H1 (cell line): Measurements from ENCODE around the gene PRAME. TPM values are rescaled to one million over a fixed set of nuclear protein-coding genes. Genes with fewer than 3 reads are reported as not detected.

Experiments used
- CTBP2 ChIP-seq: IDR thresholded peaks from 2 replicates; pipeline ENCODE4 v1.7.0; 2011; ENCODE audit warnings: borderline replicate concordance, mild to moderate bottlenecking, moderate library complexity, mixed read lengths, low read length; ENCODE audit not compliant: insufficient read depth, insufficient read length
- KDM4A ChIP-seq: IDR thresholded peaks from one replicate; pipeline ENCODE4 v1.7.1; 2012; ENCODE audit warnings: low read depth, mild to moderate bottlenecking, moderate library complexity, low read length, inconsistent platforms; ENCODE audit not compliant: severe bottlenecking
- SAP30 ChIP-seq: fragments of 300-600 bp; sonication (generic); IDR thresholded peaks from 2 replicates; pipeline ENCODE4 v1.7.1; 2012; ENCODE audit warnings: low read length, moderate library complexity, mild to moderate bottlenecking, inconsistent platforms; ENCODE audit not compliant: insufficient read depth, insufficient replicate concordance
- SIN3A ChIP-seq, 2 experiments: IDR thresholded peaks in 1 of 2; conservative IDR thresholded peaks in 1 of 2; 2 replicates each; pipeline ENCODE4 v1.6.1; 2011 to 2012; ENCODE audit warnings: low read length in 2 of 2, improper control_type of control experiment in 1 of 2, low read depth in 1 of 2, mild to moderate bottlenecking in 1 of 2
- TEAD4 ChIP-seq: IDR thresholded peaks from 2 replicates; pipeline ENCODE4 v1.6.1; 2012; ENCODE audit warnings: low read depth, low read length, inconsistent platforms, mixed read lengths
- polyA plus RNA-seq, 7 experiments: library from polyadenylated mRNA; depleted of rRNA in 3 of 7; stranded (reverse) in 5 of 7; unstranded in 2 of 7; fragments of >200 nt in 5 of 7; fragments of 200-250 nt in 2 of 7; gene quantifications; 1 replicate in 5 of 7; 2 replicates in 1 of 7; 4 replicates in 1 of 7; pipeline versions ENCODE4 v1.2.1 to v1.2.3, GENCODE V29; 2011 to 2013; ENCODE audit warnings: missing spikeins in 2 of 7, mixed read lengths in 2 of 7
- total RNA-seq: library from RNA; stranded (reverse); fragmentation: NEBNext Ultra II Directional; extraction: Animal tissue kit (Norgen Biotek cat#: 25700); gene quantifications from 2 replicates; pipeline ENCODE4 v1.2.1, GENCODE V29; 2021

The PRAME gene
- total and polyA plus RNA-seq, 2 of the 8 experiments (the other 6 are each of a cell fraction or from before 2014, with no cell fraction given), result 0.15 to 1.1 TPM

- TF ChIP-seq CTBP2, result no peak
- no peak for TF ChIP-seq SIN3A (conservative IDR thresholded peaks at IDR 0.05 in 1 of 2, IDR thresholded peaks at IDR 0.05 in 1 of 2; ENCODE audit: low read depth in 1 of 2, low read length in 2 of 2)
- TF ChIP-seq SAP30, result no peak
- TF ChIP-seq KDM4A, result no peak
- TF ChIP-seq TEAD4, result no peak
Measured at GRCh38 chr22:22556995-22557925, 1.8 kb downstream of the PRAME start (continued).
